Measurements from ENCODE around the gene HDLBP.

HDLBP gene

GRCh38 chr2:241273210-241274020 lies 42.1 kb downstream of the HDLBP start:
- no peak for DNase-seq

GRCh38 chr2:241272303-241273209 lies 42.9 kb downstream of the HDLBP start:
- DNase-seq: no peak

- peak; percentile 58 for DNase-seq
Measured at GRCh38 chr2:241271706-241272302, 43.7 kb downstream of the HDLBP start.

- no peak for DNase-seq
Measured at GRCh38 chr2:241270531-241270930, 44.9 kb downstream of the HDLBP start.

GRCh38 chr2:241269707-241270520 lies 45.6 kb downstream of the HDLBP start:
- no peak for DNase-seq

GRCh38 chr2:241268716-241269445 lies 46.6 kb downstream of the HDLBP start:
- no peak for DNase-seq

GRCh38 chr2:241268306-241268705 lies 47.2 kb downstream of the HDLBP start:
- DNase-seq: no peak

- DNase-seq: no peak
Measured at GRCh38 chr2:241267249-241268067, 48.0 kb downstream of the HDLBP start.

GRCh38 chr2:241265506-241265905 lies 50.0 kb downstream of the HDLBP start:
- no peak for DNase-seq

GRCh38 chr2:241263061-241263460 lies 52.4 kb downstream of the HDLBP start:
- DNase-seq: no peak

GRCh38 chr2:241261628-241262027 lies 53.8 kb downstream of the HDLBP start:
- DNase-seq: no peak

- no peak for DNase-seq
Measured at GRCh38 chr2:241260911-241261310, 54.6 kb downstream of the HDLBP start.

GRCh38 chr2:241258505-241259280 lies 56.8 kb downstream of the HDLBP start:
- DNase-seq: no peak

GRCh38 chr2:241257419-241258032 lies 57.9 kb downstream of the HDLBP start:
- DNase-seq: no peak

- no peak for DNase-seq
Measured at GRCh38 chr2:241256168-241256545, 59.3 kb downstream of the HDLBP start.

- DNase-seq: no peak
Measured at GRCh38 chr2:241255542-241256167, 59.8 kb downstream of the HDLBP start.

- DNase-seq: no peak
Measured at GRCh38 chr2:241254904-241255351, 60.5 kb downstream of the HDLBP start.

GRCh38 chr2:241252778-241253475 lies 62.5 kb downstream of the HDLBP start:
- no peak for DNase-seq
